HepG2 (cell line): ENCODE results near the gene HOXA13. TPM values are rescaled to one million over a fixed set of nuclear protein-coding genes. Genes with fewer than 3 reads are reported as not detected.

Source experiments
- ATAC-seq: fragments of 200-7000 bp; cut with Tn5 transposase; 3 replicates; pipeline ENCODE4 v1.9.1; 2020; ENCODE audit warnings: mild to moderate bottlenecking, moderate library complexity
- BruUV-seq: library from RNA; stranded (reverse); fragments of 400-500 nt; replicated peaks from 2 replicates; lab custom pipeline; 2021; lab: Mats Ljungman, UMichigan
- CTCF ChIA-PET: fragments of 300-600 bp; formaldehyde crosslinking; extraction: SDS; loops from one replicate; lab custom pipeline; 2021; ENCODE audit warnings: low total read pairs, inconsistent platforms, low intra/inter-chr PET ratio; lab: Yijun Ruan, JAX
- POLR2A ChIA-PET: fragments of 350-600 bp; sonication (Branson Sonifier 250); formaldehyde crosslinking; loops from one replicate; lab custom pipeline; 2020; ENCODE audit warnings: antibody characterized with exemption, inconsistent platforms; lab: Yijun Ruan, JAX
- DNase-seq: peaks from one replicate; pipeline ENCODE4 v3.0.0-alpha.2; 2015; ENCODE audit warnings: low spot score
- FAIRE-seq: peaks from 3 replicates; lab custom pipeline; 2011; peaks lifted over from hg19 to GRCh38; lab: Jason Lieb, UNC
- H2AFZ ChIP-seq: one replicate; pipeline ENCODE4 v1.6.1; 2011; ENCODE audit warnings: low read length, inconsistent platforms
- H3K27ac ChIP-seq: fragments of 300-600 bp; 3 replicates; pipeline ENCODE4 v1.8.0; 2011; ENCODE audit warnings: mixed run types, mild to moderate bottlenecking, mixed read lengths, low read length, inconsistent platforms; ENCODE audit not compliant: insufficient read depth; ENCODE audit errors: extremely low read length
- H3K27me3 ChIP-seq, 2 experiments: fragments of 200-600 bp in 1 of 2; 2 replicates in 1 of 2; 3 replicates in 1 of 2; pipeline versions ENCODE4 v1.6.0 to v1.8.0; 2011; ENCODE audit warnings: low read length in 2 of 2, mild to moderate bottlenecking in 2 of 2, moderate library complexity in 2 of 2, inconsistent platforms in 1 of 2; ENCODE audit not compliant: insufficient read depth in 2 of 2, control insufficient read depth in 1 of 2
- H3K36me3 ChIP-seq, 2 experiments: fragments of 200-600 bp in 1 of 2; replicated peaks in 1 of 2; 2 replicates in 1 of 2; 3 replicates in 1 of 2; pipeline versions ENCODE4 v1.5.1 to v1.8.0; 2011; ENCODE audit warnings: low read length in 2 of 2, inconsistent platforms in 1 of 2; ENCODE audit not compliant: insufficient read depth in 2 of 2, control insufficient read depth in 1 of 2
- H3K4me1 ChIP-seq: 2 replicates; pipeline ENCODE4 v1.5.1; 2012; ENCODE audit warnings: low read length, inconsistent platforms; ENCODE audit not compliant: insufficient read depth
- H3K4me2 ChIP-seq: 2 replicates; pipeline ENCODE4 v1.6.0; 2011; ENCODE audit warnings: low read depth, low read length, inconsistent platforms
- H3K4me3 ChIP-seq, 3 experiments: fragments of 200-600 bp in 1 of 3; sonication (generic), shearing (Covaris generic) in 1 of 3; replicated peaks in 1 of 3; 2 replicates each; pipeline ENCODE4 v1.5.1; 2011 to 2016; ENCODE audit warnings: low read length in 3 of 3, inconsistent platforms in 2 of 3, low read depth in 2 of 3, mild to moderate bottlenecking in 2 of 3, control low read depth in 1 of 3, mixed read lengths in 1 of 3; ENCODE audit not compliant: insufficient read depth in 1 of 3
- H3K79me2 ChIP-seq: one replicate; pipeline ENCODE4 v1.6.1; 2011; ENCODE audit warnings: low read length, inconsistent platforms; ENCODE audit not compliant: insufficient read depth
- H3K9ac ChIP-seq: 2 replicates; pipeline ENCODE4 v1.6.0; 2011; ENCODE audit warnings: mild to moderate bottlenecking, low read depth, low read length, inconsistent platforms; ENCODE audit not compliant: insufficient read depth
- H3K9me3 ChIP-seq: 2 replicates; pipeline ENCODE4 v1.5.1; 2012; ENCODE audit warnings: mild to moderate bottlenecking, low read length
- H4K20me1 ChIP-seq: 2 replicates; pipeline ENCODE4 v1.6.0; 2011; ENCODE audit warnings: inconsistent platforms, mild to moderate bottlenecking, low read length, moderate library complexity; ENCODE audit not compliant: insufficient read depth
- HNRNPK ChIP-seq: fragments of 200-400 bp; formaldehyde crosslinking; IDR thresholded peaks from 2 replicates; pipeline ENCODE4 v1.6.1; 2018; ENCODE audit warnings: low read length, low read depth, moderate library complexity, mild to moderate bottlenecking; ENCODE audit not compliant: poor library complexity, severe bottlenecking
- WGBS: methylation state at CpG from one replicate; pipeline ENCODE4 v1.1.6; 2017; ENCODE audit warnings: low lambda C conversion rate; 5-methylcytosine and 5-hydroxymethylcytosine counted together
- in situ Hi-C: cut with HindIII; loops from 2 replicates; pipeline ENCODE4 v1.10.0; 2017; ENCODE audit warnings: low pct_unique_long_range_greater_than_20kb; ENCODE audit not compliant: extremely low pct_ligation_motif_present
- intact Hi-C: fragments of 100-400 bp; cut with micrococcal nuclease; formaldehyde crosslinking; loops from one replicate; pipeline ENCODE4 v1.10.0; 2022; ENCODE audit not compliant: unreplicated experiment
- polyA plus RNA-seq, 8 experiments: library from polyadenylated mRNA; depleted of rRNA in 3 of 8; stranded (reverse) in 7 of 8; unstranded in 1 of 8; fragments of >200 nt; fragmentation: Illumina TruSeq in 4 of 8; extraction: Trizol in 4 of 8; gene quantifications; 2 replicates each; pipeline versions ENCODE4 v1.2.1 to v1.2.3, GENCODE V29; 2011 to 2016; ENCODE audit warnings: low read depth in 4 of 8, missing spikeins in 1 of 8, mixed read lengths in 1 of 8; ENCODE audit not compliant: insufficient read depth in 1 of 8
- total RNA-seq, 5 experiments: library from RNA; depleted of rRNA; stranded (reverse); fragments of >200 nt; fragmentation: Illumina TruSeq; extraction: Trizol; gene quantifications; 2 replicates each; pipeline ENCODE4 v1.2.3, GENCODE V29; 2016; ENCODE audit warnings: low read depth in 1 of 5
- TF ChIP-seq, protein P1 (sequence below): sonication (generic); formaldehyde crosslinking; IDR thresholded peaks from 2 replicates; pipeline ENCODE4 v1.4.0; 2020; ENCODE audit warnings: missing genetic modification reagents, borderline replicate concordance
- TF ChIP-seq, protein P2 (sequence below): sonication (generic); formaldehyde crosslinking; IDR thresholded peaks from 2 replicates; pipeline ENCODE4 v1.8.1; 2023; ENCODE audit warnings: missing genetic modification reagents, mild to moderate bottlenecking, borderline replicate concordance

The HOXA13 gene
- total and polyA plus RNA-seq, 2 of the 13 experiments (the other 11 are each of a cell fraction or from before 2014, with no cell fraction given), result 0.01 to 0.04 TPM

DNA sequence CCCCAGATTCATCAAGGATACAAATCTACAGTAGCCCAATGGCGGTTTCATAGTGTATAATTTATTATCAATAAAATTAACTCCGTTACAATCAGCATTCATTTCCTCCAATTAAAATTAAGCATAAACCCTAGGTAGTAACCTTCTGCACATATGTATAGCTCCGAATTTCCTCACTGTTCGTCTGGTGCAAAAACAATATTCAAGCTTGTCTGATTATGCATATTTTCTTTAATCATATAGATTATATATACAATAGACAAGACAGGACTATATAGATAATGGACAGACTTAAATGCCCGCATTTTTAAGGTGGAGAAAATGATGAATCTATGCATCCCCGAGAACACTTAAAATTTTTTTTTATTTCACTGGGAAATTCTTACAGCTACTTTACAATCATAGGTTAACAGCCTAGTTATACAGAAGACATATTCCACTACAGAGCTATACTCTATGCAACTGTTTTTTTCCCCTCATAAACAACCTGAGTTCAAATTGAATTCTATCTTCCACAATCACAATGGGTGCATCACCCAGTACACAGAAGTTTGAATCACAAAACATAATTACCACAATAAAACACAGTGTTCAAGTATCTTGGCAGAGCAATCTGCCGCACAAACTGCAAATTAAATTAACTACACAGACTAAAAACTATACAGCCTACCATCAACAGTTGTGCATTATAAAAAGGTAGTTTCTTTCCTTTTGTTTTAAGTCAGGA is 37.2 kb downstream of the HOXA13 start (continued):
- TF ChIP-seq, protein P1, sequence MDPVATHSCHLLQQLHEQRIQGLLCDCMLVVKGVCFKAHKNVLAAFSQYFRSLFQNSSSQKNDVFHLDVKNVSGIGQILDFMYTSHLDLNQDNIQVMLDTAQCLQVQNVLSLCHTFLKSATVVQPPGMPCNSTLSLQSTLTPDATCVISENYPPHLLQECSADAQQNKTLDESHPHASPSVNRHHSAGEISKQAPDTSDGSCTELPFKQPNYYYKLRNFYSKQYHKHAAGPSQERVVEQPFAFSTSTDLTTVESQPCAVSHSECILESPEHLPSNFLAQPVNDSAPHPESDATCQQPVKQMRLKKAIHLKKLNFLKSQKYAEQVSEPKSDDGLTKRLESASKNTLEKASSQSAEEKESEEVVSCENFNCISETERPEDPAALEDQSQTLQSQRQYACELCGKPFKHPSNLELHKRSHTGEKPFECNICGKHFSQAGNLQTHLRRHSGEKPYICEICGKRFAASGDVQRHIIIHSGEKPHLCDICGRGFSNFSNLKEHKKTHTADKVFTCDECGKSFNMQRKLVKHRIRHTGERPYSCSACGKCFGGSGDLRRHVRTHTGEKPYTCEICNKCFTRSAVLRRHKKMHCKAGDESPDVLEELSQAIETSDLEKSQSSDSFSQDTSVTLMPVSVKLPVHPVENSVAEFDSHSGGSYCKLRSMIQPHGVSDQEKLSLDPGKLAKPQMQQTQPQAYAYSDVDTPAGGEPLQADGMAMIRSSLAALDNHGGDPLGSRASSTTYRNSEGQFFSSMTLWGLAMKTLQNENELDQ (CRISPR knock-in tag), result no peak

DNA sequence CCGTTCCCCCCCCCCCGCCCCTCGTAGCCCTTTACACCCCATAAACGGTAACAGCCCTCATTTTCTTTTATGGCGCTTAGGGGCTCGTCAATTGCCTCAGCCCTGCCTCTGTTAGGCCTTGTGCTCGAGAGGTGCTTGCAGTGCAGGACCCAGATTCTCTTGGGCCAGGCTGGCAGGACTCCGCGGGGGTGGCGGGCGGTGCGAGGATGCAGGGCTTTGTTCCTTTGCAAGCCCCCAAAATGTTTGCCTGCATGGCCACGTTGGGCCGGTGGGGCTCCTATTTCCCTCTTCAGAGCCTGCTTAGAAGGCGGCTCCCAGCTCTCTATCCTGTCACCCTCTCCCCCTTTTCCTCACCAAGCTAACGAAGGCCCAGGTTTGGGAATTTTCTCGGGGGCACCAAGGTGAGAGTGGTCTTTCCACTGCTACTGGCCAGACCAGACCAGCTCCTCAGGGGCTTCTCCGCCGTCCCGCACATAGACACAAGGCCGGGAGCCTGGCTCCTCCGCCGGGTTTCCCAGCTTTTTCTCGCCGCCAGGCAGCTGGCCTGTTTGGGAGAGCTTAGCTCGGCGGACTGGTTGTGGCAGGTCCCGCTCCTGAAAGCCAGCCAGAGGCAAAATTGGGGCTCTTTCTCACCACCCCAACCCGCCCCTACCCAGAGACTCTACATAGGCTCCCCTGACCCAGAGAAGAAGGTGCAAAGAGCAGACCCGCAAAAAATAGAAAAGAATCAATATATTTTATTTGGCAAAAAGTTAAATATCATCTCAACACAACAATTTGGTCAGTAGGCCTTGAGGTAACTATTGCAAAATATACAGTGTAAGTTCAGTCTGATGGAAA is 38.0 kb downstream of the HOXA13 start:
- H3K4me3 ChIP-seq, result no peak overlapping the region
- FAIRE-seq (no peak), DNase-seq (no peak), ATAC-seq (no peak)
- H2AFZ ChIP-seq, result no peak overlapping the region
- ChIA-PET CTCF (interaction anchor here (0.7 to 1.7 kb wide), 5 partner anchors 11 to 792 kb away, joined by 5 to 13 read pairs (median 8); no protein-coding TSS in a partner anchor), POLR2A (no interaction called here)
- H3K9ac ChIP-seq, result no peak overlapping the region
- no peak overlapping the region for H3K27ac ChIP-seq
- no peaks in the 10 kb centered on the region for H4K20me1 ChIP-seq
- H3K4me2 ChIP-seq, result no peak overlapping the region
- intact Hi-C loops, result loop anchor here (1.0 to 5.0 kb wide), 2 partner anchors 480 to 793 kb away; no protein-coding TSS in a partner anchor
- 0 out of 2 replicates have a peak, but pooled peaks cover 4% of the 10 kb centered on the region for H3K4me1 ChIP-seq
- H3K36me3 ChIP-seq, result no peaks in the 10 kb centered on the region
- 58% methylated on average over 26 of the region's 30 CpGs for WGBS
- in situ Hi-C loops, result loop anchor here (25.0 kb wide), 1 partner anchor 1075 kb away; no protein-coding TSS in a partner anchor
- peaks cover 2 to 39% of the 10 kb centered on the region in 2 experiments for H3K27me3 ChIP-seq
- TF ChIP-seq, protein P2, sequence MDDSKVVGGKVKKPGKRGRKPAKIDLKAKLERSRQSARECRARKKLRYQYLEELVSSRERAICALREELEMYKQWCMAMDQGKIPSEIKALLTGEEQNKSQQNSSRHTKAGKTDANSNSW (CRISPR knock-in tag), result no peak
- no peak for TF ChIP-seq HNRNPK
- H3K79me2 ChIP-seq, result no peaks in the 10 kb centered on the region
- no peaks in the 10 kb centered on the region for H3K9me3 ChIP-seq
- BruUV-seq, result no TSS peak
